ENCODE data around the gene PNLIPRP3. TPM values are rescaled to one million over a fixed set of nuclear protein-coding genes. Genes with fewer than 3 reads are reported as not detected.

The PNLIPRP3 gene
- total RNA-seq, 1 donor from 2014 or later = not detected

DNA sequence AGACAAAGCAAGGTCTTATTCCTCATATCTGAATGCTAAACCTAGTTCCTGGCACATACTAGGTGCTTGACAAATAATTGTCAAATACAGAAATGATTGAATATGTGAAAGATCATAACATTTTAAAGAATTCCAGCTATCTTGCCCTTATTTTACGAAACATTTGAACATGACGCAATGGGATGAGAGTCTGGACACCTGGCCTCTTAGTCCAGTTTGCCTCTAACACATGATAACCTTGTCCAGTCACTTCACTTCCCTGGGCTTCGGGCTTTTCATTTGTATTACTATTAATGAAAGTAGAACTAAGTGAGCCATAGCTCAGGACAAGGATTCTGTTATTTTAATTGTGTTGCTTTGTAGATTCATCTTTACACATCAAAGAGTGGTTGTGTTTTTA lies 32.6 kb downstream of the PNLIPRP3 start:
- Histone ChIP-seq H3K27me3 (ENCODE audit: insufficient read depth, low read length) (no peaks in the 10 kb centered on the region), H3K27ac (ENCODE audit: low read depth, low read length) (no peak overlapping the region), H3K4me3 (ENCODE audit: insufficient read depth, low read depth, low read length) (no peak overlapping the region), H4K20me1 (ENCODE audit: insufficient read depth, low read length) (no peaks in the 10 kb centered on the region), H3K36me3 (ENCODE audit: insufficient read depth, low read length) (no peaks in the 10 kb centered on the region), H3K9ac (ENCODE audit: low read length) (no peak overlapping the region), H3K79me2 (ENCODE audit: insufficient read depth, low read length) (no peaks in the 10 kb centered on the region), H3K4me2 (ENCODE audit: low read length) (no peak overlapping the region), H3K9me3 (ENCODE audit: insufficient read depth, low read depth, low read length) (no peaks in the 10 kb centered on the region), H3K4me1 (ENCODE audit: insufficient read depth, low read length) (no peaks in the 10 kb centered on the region), H2AFZ (ENCODE audit: low read depth, low read length) (no peak overlapping the region)
- Mint-ChIP-seq H3K9me3 (ENCODE audit: unreplicated experiment) (no peaks in the 10 kb centered on the region), H3K27ac (ENCODE audit: unreplicated experiment) (no peak overlapping the region), H3K4me1 (ENCODE audit: low read depth, unreplicated experiment) (peaks cover 3% of the 10 kb centered on the region), H3K4me3 (ENCODE audit: unreplicated experiment) (no peak overlapping the region), H3K36me3 (ENCODE audit: low read depth, unreplicated experiment) (no peaks in the 10 kb centered on the region), H3K27me3 (ENCODE audit: low read depth, unreplicated experiment) (peaks cover 2% of the 10 kb centered on the region)
- FAIRE-seq (no peak), DNase-seq (ENCODE audit: low read depth) (no peak)
- TF ChIP-seq CTCF (IDR thresholded peaks at IDR 0.05; ENCODE audit: insufficient read depth, low read depth, low read length) = no peak
- TF ChIP-seq EZH2 (IDR thresholded peaks at IDR 0.05; ENCODE audit: insufficient read depth, low read length) = no peak

DNA sequence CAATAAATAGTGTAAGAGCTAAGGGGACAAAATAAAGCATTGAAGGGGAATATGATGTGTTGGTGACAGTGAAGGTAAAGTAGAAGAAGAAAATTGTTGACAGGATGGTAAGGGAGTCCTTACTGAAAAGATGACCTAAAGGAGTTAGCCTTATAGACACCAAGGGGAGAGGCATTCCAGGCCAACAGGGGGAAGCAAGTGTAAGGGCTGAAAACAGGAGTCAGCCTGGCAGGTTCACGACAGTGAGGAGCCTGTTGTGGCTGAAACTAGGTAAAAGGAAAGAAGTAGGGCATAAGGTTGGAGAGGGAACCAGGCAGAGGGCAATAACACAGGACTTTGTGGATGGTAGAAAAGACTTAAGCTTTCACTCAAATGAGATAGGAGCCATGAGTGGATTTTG lies 34.0 kb downstream of the PNLIPRP3 start:
- no peaks in the 10 kb centered on the region for H4K20me1 ChIP-seq (ENCODE audit: insufficient read depth, low read length)
- H3K27me3 ChIP-seq (ENCODE audit: insufficient read depth, low read length) = no peaks in the 10 kb centered on the region
- H3K4me3 Mint-ChIP-seq (ENCODE audit: unreplicated experiment) = no peak overlapping the region
- no peak overlapping the region for H3K4me2 ChIP-seq (ENCODE audit: low read length)
- H3K27ac ChIP-seq (ENCODE audit: low read depth, low read length) = no peak overlapping the region
- no peaks in the 10 kb centered on the region for H3K4me1 Mint-ChIP-seq (ENCODE audit: low read depth, unreplicated experiment)
- H3K27me3 Mint-ChIP-seq (ENCODE audit: low read depth, unreplicated experiment) = peaks cover 2% of the 10 kb centered on the region
- FAIRE-seq (no peak), DNase-seq (ENCODE audit: low read depth) (no peak)
- H3K9ac ChIP-seq (ENCODE audit: low read length) = no peak overlapping the region
- no peaks in the 10 kb centered on the region for H3K36me3 Mint-ChIP-seq (ENCODE audit: low read depth, unreplicated experiment)
- no peak overlapping the region for H3K27ac Mint-ChIP-seq (ENCODE audit: unreplicated experiment)
- no peaks in the 10 kb centered on the region for H3K9me3 Mint-ChIP-seq (ENCODE audit: unreplicated experiment)
- H3K79me2 ChIP-seq (ENCODE audit: insufficient read depth, low read length) = no peaks in the 10 kb centered on the region
- H2AFZ ChIP-seq (ENCODE audit: low read depth, low read length) = no peak overlapping the region
- H3K4me1 ChIP-seq (ENCODE audit: insufficient read depth, low read length) = no peaks in the 10 kb centered on the region
- no peaks in the 10 kb centered on the region for H3K9me3 ChIP-seq (ENCODE audit: insufficient read depth, low read depth, low read length)
- no peak overlapping the region for H3K4me3 ChIP-seq (ENCODE audit: insufficient read depth, low read depth, low read length)
- no peak for TF ChIP-seq CTCF (IDR thresholded peaks at IDR 0.05; ENCODE audit: insufficient read depth, low read depth, low read length)
- TF ChIP-seq EZH2 (IDR thresholded peaks at IDR 0.05; ENCODE audit: insufficient read depth, low read length) = no peak
- no peaks in the 10 kb centered on the region for H3K36me3 ChIP-seq (ENCODE audit: insufficient read depth, low read length)

GRCh38 chr10:116464257-116464656 lies 36.6 kb downstream of the PNLIPRP3 start:
- Histone ChIP-seq H3K79me2 (ENCODE audit: insufficient read depth, low read length) (no peaks in the 10 kb centered on the region), H2AFZ (ENCODE audit: low read depth, low read length) (no peak overlapping the region), H3K36me3 (ENCODE audit: insufficient read depth, low read length) (no peaks in the 10 kb centered on the region), H3K4me2 (ENCODE audit: low read length) (no peak overlapping the region), H3K27ac (ENCODE audit: low read depth, low read length) (no peak overlapping the region), H4K20me1 (ENCODE audit: insufficient read depth, low read length) (no peaks in the 10 kb centered on the region), H3K9ac (ENCODE audit: low read length) (no peak overlapping the region), H3K9me3 (ENCODE audit: insufficient read depth, low read depth, low read length) (no peaks in the 10 kb centered on the region), H3K4me1 (ENCODE audit: insufficient read depth, low read length) (no peaks in the 10 kb centered on the region), H3K27me3 (ENCODE audit: insufficient read depth, low read length) (no peaks in the 10 kb centered on the region), H3K4me3 (ENCODE audit: insufficient read depth, low read depth, low read length) (no peak overlapping the region)
- H3K9me3 Mint-ChIP-seq (ENCODE audit: unreplicated experiment) = no peaks in the 10 kb centered on the region
- H3K4me3 Mint-ChIP-seq (ENCODE audit: unreplicated experiment) = no peak overlapping the region
- H3K36me3 Mint-ChIP-seq (ENCODE audit: low read depth, unreplicated experiment) = no peaks in the 10 kb centered on the region
- H3K4me1 Mint-ChIP-seq (ENCODE audit: low read depth, unreplicated experiment) = peaks cover 2% of the 10 kb centered on the region
- no peak for DNase-seq (ENCODE audit: low read depth)
- no peak overlapping the region for H3K27ac Mint-ChIP-seq (ENCODE audit: unreplicated experiment)
- FAIRE-seq = no peak
- TF ChIP-seq EZH2 (IDR thresholded peaks at IDR 0.05; ENCODE audit: insufficient read depth, low read length) = no peak
- no peak for TF ChIP-seq CTCF (IDR thresholded peaks at IDR 0.05; ENCODE audit: insufficient read depth, low read depth, low read length)
- no peaks in the 10 kb centered on the region for H3K27me3 Mint-ChIP-seq (ENCODE audit: low read depth, unreplicated experiment)

Data from astrocyte (in vitro differentiated cells and primary cell).